Caco-2 (cell line): ENCODE measurements around the gene UHRF1. TPM values are rescaled to one million over a fixed set of nuclear protein-coding genes. Genes with fewer than 3 reads are reported as not detected.
A peak's percentile ranks its signal among the peaks of the same experiment; 100 is the strongest.

ENCODE experiments used
- BruUV-seq: library from RNA; stranded (reverse); fragments of 400-500 nt; replicated peaks from 2 replicates; lab custom pipeline; 2021; lab: Mats Ljungman, UMichigan
- CTCF ChIA-PET: fragments of 300-600 bp; sonication (Branson Sonifier 250); formaldehyde crosslinking; loops from one replicate; lab custom pipeline; 2022; ENCODE audit warnings: antibody characterized with exemption; lab: Charles Lee
- POLR2A ChIA-PET: fragments of 300-600 bp; sonication (Branson Sonifier 250); formaldehyde crosslinking; loops from one replicate; lab custom pipeline; 2022; ENCODE audit warnings: antibody characterized with exemption; lab: Charles Lee
- DNase-seq, 2 experiments: peaks; one replicate each; pipeline versions ENCODE4 v3.0.0 to v3.0.0-alpha.2; 2020 to 2022
- H3K27me3 ChIP-seq: replicated peaks from 2 replicates; pipeline ENCODE4 v1.6.0; 2011; ENCODE audit warnings: low read length; ENCODE audit not compliant: control insufficient read depth, insufficient read depth
- H3K36me3 ChIP-seq: 2 replicates; pipeline ENCODE4 v1.5.1; 2011; ENCODE audit warnings: low read length; ENCODE audit not compliant: control insufficient read depth, insufficient read depth
- H3K4me1 ChIP-seq: fragments of 250-450 bp; sonication (Bioruptor Pico); 2 replicates; pipeline ENCODE4 v1.5.1; 2020; ENCODE audit warnings: mild to moderate bottlenecking
- H3K4me3 ChIP-seq: 2 replicates; pipeline ENCODE4 v1.5.1; 2011; ENCODE audit warnings: low read depth, mild to moderate bottlenecking, control low read depth, low read length
- H3K9me3 ChIP-seq: fragments of 250-450 bp; sonication (Bioruptor Pico); 2 replicates; pipeline ENCODE4 v1.5.1; 2020; ENCODE audit warnings: mild to moderate bottlenecking, moderate library complexity
- H3K27ac Mint-ChIP-seq: one replicate; pipeline ENCODE4 v1.8.0; 2022; ENCODE audit warnings: mixed read lengths; ENCODE audit not compliant: unreplicated experiment
- H3K27me3 Mint-ChIP-seq: one replicate; pipeline ENCODE4 v1.8.0; 2022; ENCODE audit warnings: mixed read lengths; ENCODE audit not compliant: insufficient read depth, unreplicated experiment
- H3K36me3 Mint-ChIP-seq: one replicate; pipeline ENCODE4 v1.8.0; 2022; ENCODE audit warnings: mild to moderate bottlenecking, mixed read lengths; ENCODE audit not compliant: insufficient read depth, unreplicated experiment
- H3K4me1 Mint-ChIP-seq: one replicate; pipeline ENCODE4 v1.8.0; 2022; ENCODE audit warnings: low read depth, mixed read lengths; ENCODE audit not compliant: unreplicated experiment
- H3K4me3 Mint-ChIP-seq: one replicate; pipeline ENCODE4 v1.8.0; 2022; ENCODE audit warnings: mild to moderate bottlenecking, moderate library complexity, mixed read lengths; ENCODE audit not compliant: unreplicated experiment
- H3K9me3 Mint-ChIP-seq: one replicate; pipeline ENCODE4 v1.8.0; 2022; ENCODE audit warnings: mixed read lengths; ENCODE audit not compliant: unreplicated experiment
- intact Hi-C: fragments of 100-400 bp; cut with micrococcal nuclease; formaldehyde crosslinking; loops from one replicate; pipeline ENCODE4 v1.10.0; 2022; ENCODE audit not compliant: unreplicated experiment
- total RNA-seq: library from RNA; stranded (reverse); gene quantifications from 2 replicates; pipeline ENCODE4 v1.2.3, GENCODE V29; 2022
- TF ChIP-seq, protein P1 (sequence below), 2 experiments: fragments of 200-600 bp in 1 of 2; IDR thresholded peaks; 1 replicate in 1 of 2; 2 replicates in 1 of 2; pipeline versions ENCODE4 v1.5.1 to v1.8.0; 2011 to 2022; ENCODE audit warnings: antibody characterized with exemption in 1 of 2, control low read depth in 1 of 2, inconsistent platforms in 1 of 2, low read depth in 1 of 2, low read length in 1 of 2, mild to moderate bottlenecking in 1 of 2, moderate library complexity in 1 of 2; ENCODE audit not compliant: insufficient read depth in 1 of 2, severe bottlenecking in 1 of 2, unreplicated experiment in 1 of 2

The UHRF1 gene
- total RNA-seq, 1 experiment from 2014 or later, result 54.6 TPM

DNA sequence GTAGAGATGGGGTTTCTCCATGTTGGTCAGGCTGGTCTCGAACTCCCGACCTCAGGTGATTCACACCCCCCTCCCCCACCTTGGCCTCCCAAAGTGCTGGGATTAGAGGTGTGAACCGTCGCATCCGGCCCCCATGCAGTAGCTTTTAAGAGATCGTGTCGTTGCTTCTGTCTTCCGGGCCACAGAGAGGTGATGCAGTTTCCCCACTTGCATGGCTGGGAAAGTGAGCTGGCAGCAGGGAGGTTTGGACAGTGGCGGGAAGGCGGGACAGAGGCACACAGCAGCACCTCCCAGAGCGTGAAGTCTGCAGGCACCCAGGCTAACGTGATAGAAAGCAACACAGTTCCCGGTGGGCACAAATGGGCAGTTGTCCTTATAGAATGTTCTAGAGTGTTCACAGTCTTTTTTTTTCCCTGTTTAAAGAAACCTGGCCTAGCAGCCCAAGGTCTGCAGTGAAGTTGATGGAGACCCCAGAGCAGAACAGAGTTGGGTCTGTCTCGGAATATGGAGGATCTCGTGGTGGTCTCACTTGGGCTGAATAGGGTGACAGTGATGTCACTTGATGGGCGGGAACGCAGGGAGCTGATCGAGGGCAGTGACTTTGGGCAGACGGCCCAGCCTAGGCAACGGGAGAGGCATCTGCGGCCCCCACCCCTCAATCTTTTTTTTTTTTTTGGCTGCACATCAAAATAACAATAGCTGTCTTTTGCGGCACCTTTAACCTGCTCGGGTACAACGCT is 4.9 kb downstream of the UHRF1 start:
- H3K4me3 Mint-ChIP-seq, result no peak overlapping the region
- POLR2A ChIA-PET, result interaction anchor here (0.7 kb wide), 1 partner anchor 103 kb away, joined by 4 read pairs; no protein-coding TSS in a partner anchor
- H3K36me3 Mint-ChIP-seq, result peaks cover 68% of the 10 kb centered on the region
- no peaks in the 10 kb centered on the region for H3K27me3 Mint-ChIP-seq
- H3K27ac Mint-ChIP-seq, result no peak overlapping the region
- DNase-seq, result no peak
- Histone ChIP-seq H3K27me3 (no peaks in the 10 kb centered on the region; the same call in 1 of the 2 replicates), H3K36me3 (no peaks in the 10 kb centered on the region), H3K4me1 (peaks cover 5% of the 10 kb centered on the region; the same call in 1 of the 2 replicates), H3K4me3 (no peak overlapping the region), H3K9me3 (no peaks in the 10 kb centered on the region)
- H3K9me3 Mint-ChIP-seq, result no peaks in the 10 kb centered on the region
- TF ChIP-seq, protein P1, sequence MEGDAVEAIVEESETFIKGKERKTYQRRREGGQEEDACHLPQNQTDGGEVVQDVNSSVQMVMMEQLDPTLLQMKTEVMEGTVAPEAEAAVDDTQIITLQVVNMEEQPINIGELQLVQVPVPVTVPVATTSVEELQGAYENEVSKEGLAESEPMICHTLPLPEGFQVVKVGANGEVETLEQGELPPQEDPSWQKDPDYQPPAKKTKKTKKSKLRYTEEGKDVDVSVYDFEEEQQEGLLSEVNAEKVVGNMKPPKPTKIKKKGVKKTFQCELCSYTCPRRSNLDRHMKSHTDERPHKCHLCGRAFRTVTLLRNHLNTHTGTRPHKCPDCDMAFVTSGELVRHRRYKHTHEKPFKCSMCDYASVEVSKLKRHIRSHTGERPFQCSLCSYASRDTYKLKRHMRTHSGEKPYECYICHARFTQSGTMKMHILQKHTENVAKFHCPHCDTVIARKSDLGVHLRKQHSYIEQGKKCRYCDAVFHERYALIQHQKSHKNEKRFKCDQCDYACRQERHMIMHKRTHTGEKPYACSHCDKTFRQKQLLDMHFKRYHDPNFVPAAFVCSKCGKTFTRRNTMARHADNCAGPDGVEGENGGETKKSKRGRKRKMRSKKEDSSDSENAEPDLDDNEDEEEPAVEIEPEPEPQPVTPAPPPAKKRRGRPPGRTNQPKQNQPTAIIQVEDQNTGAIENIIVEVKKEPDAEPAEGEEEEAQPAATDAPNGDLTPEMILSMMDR (IDR thresholded peaks at IDR 0.05; ENCODE audit: insufficient read depth in 1 of 2, low read depth in 1 of 2, low read length in 1 of 2, severe bottlenecking in 1 of 2, unreplicated experiment in 1 of 2), result no peak
- intact Hi-C loops, result no loop called here
- CTCF ChIA-PET, result no interaction called here
- H3K4me1 Mint-ChIP-seq, result peaks cover 7% of the 10 kb centered on the region
- no TSS peak for BruUV-seq

GRCh38 chr19:4914736-4915501 is 5.6 kb downstream of the UHRF1 start:
- intact Hi-C loops, result no loop called here
- no peaks in the 10 kb centered on the region for H3K36me3 ChIP-seq
- H3K27me3 ChIP-seq, result no peaks in the 10 kb centered on the region; the same call in 1 of the 2 replicates
- CTCF ChIA-PET, result interaction anchor here (0.8 kb wide), 1 partner anchor 117 kb away, joined by 3 read pairs; no protein-coding TSS in a partner anchor
- DNase-seq, result peak; percentile 38 to 49
- H3K9me3 Mint-ChIP-seq, result no peaks in the 10 kb centered on the region
- TF ChIP-seq, protein P1 (IDR thresholded peaks at IDR 0.05; ENCODE audit: insufficient read depth in 1 of 2, low read depth in 1 of 2, low read length in 1 of 2, severe bottlenecking in 1 of 2, unreplicated experiment in 1 of 2), result no peak
- no peak overlapping the region for H3K4me3 ChIP-seq
- H3K4me3 Mint-ChIP-seq, result no peak overlapping the region
- BruUV-seq, result no TSS peak
- H3K9me3 ChIP-seq, result no peaks in the 10 kb centered on the region
- POLR2A ChIA-PET, result interaction anchor here (0.7 kb wide), 1 partner anchor 102 kb away, joined by 4 read pairs; no protein-coding TSS in a partner anchor
- no peaks in the 10 kb centered on the region for H3K27me3 Mint-ChIP-seq
- H3K36me3 Mint-ChIP-seq, result peaks cover 74% of the 10 kb centered on the region
- H3K27ac Mint-ChIP-seq, result no peak overlapping the region
- 0 out of 2 replicates have a peak, but pooled peaks cover 4% of the 10 kb centered on the region for H3K4me1 ChIP-seq
- H3K4me1 Mint-ChIP-seq, result peaks cover 7% of the 10 kb centered on the region
